ENCODE data around the gene MB.

The MB gene

GRCh38 chr22:35572556-35572955 is 44.6 kb downstream of the MB start:
- DNase-seq, result no peak

GRCh38 chr22:35570686-35571194 is 46.4 kb downstream of the MB start:
- no peak for DNase-seq

- no peak for DNase-seq
Observed at GRCh38 chr22:35569916-35570315, 47.2 kb downstream of the MB start.

- DNase-seq, result no peak
Observed at GRCh38 chr22:35568751-35569739, 48.1 kb downstream of the MB start.

GRCh38 chr22:35567351-35568141 is 49.6 kb downstream of the MB start:
- DNase-seq, result peak; percentile 48

- no peak for DNase-seq
Observed at GRCh38 chr22:35564975-35565867, 51.9 kb downstream of the MB start.

GRCh38 chr22:35563211-35563610 is 53.9 kb downstream of the MB start:
- DNase-seq, result no peak

GRCh38 chr22:35561796-35562526 is 55.2 kb downstream of the MB start:
- no peak for DNase-seq

GRCh38 chr22:35560824-35561223 is 56.3 kb downstream of the MB start:
- no peak for DNase-seq

- no peak for DNase-seq
Observed at GRCh38 chr22:35560366-35560765, 56.8 kb downstream of the MB start.

- DNase-seq, result no peak
Observed at GRCh38 chr22:35559354-35560005, 57.6 kb downstream of the MB start.

- DNase-seq, result no peak
Observed at GRCh38 chr22:35558719-35559118, 58.4 kb downstream of the MB start.

GRCh38 chr22:35558031-35558430 is 59.1 kb downstream of the MB start:
- DNase-seq, result no peak
